NCI-H1436 treated with DMSO at 0.1 percent for 48 hours (cell line): ENCODE data around the gene ENPP7.

ENCODE experiments used
- DNase-seq: peaks from one replicate; lab custom pipeline; 2025; lab: John Stamatoyannopoulos, UW

Gene ENPP7

GRCh38 chr17:79791735-79792161 is 61.0 kb downstream of the ENPP7 start:
- DNase-seq: no peak
